GM23248 (cell line): ENCODE measurements around the gene ZNF827.

Experiments used
- EZH2 ChIP-seq: fragments of 200-600 bp; sonication (generic); IDR thresholded peaks from 2 replicates; pipeline ENCODE4 v1.6.1; 2018; ENCODE audit warnings: antibody characterized with exemption, mild to moderate bottlenecking; ENCODE audit not compliant: insufficient read depth, poor library complexity, severe bottlenecking
- EZH2phosphoT487 ChIP-seq: fragments of 200-600 bp; sonication (generic); IDR thresholded peaks from 2 replicates; pipeline ENCODE4 v1.6.1; 2018; ENCODE audit warnings: antibody characterized with exemption, moderate library complexity, mild to moderate bottlenecking, low read depth; ENCODE audit not compliant: insufficient read depth

GRCh38 chr4:145815626-145816025, 123.0 kb downstream of the ZNF827 start:
- TF ChIP-seq EZH2 (no peak), EZH2phosphoT487 (no peak)
